ENCODE data around the gene PLEKHA3.

Gene PLEKHA3

DNA sequence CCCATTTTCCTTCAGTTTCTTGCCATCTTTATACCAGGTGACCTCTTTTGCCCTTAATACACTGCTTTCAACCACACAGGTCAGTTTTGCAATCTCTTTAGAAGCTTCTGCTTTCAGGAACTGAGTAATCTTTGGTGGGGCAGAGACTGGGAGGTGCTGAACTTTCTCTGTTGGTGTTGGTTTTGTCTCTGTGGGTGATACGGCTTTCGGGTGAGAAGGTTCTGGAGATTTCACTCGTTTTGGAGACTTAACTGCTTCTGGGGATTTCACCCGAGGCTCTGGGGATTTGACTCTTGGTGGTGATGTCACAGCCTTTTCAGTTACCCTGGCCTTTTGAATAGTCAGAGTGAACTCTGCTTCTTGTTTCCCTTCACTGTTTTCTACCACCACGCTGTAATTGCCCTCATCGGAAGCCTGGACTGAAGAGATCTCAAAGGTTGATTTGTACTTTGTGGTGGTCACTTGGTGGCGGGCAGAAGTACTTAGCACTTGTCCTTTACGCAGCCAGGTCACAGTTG is 50.4 kb downstream of the PLEKHA3 start:
- TF ChIP-seq, protein P1, sequence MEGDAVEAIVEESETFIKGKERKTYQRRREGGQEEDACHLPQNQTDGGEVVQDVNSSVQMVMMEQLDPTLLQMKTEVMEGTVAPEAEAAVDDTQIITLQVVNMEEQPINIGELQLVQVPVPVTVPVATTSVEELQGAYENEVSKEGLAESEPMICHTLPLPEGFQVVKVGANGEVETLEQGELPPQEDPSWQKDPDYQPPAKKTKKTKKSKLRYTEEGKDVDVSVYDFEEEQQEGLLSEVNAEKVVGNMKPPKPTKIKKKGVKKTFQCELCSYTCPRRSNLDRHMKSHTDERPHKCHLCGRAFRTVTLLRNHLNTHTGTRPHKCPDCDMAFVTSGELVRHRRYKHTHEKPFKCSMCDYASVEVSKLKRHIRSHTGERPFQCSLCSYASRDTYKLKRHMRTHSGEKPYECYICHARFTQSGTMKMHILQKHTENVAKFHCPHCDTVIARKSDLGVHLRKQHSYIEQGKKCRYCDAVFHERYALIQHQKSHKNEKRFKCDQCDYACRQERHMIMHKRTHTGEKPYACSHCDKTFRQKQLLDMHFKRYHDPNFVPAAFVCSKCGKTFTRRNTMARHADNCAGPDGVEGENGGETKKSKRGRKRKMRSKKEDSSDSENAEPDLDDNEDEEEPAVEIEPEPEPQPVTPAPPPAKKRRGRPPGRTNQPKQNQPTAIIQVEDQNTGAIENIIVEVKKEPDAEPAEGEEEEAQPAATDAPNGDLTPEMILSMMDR (conservative IDR thresholded peaks at IDR 0.05) = no peak
- no peak for TF ChIP-seq ZFX (IDR thresholded peaks at IDR 0.05)
- no peak overlapping the region for H3K27ac ChIP-seq

DNA sequence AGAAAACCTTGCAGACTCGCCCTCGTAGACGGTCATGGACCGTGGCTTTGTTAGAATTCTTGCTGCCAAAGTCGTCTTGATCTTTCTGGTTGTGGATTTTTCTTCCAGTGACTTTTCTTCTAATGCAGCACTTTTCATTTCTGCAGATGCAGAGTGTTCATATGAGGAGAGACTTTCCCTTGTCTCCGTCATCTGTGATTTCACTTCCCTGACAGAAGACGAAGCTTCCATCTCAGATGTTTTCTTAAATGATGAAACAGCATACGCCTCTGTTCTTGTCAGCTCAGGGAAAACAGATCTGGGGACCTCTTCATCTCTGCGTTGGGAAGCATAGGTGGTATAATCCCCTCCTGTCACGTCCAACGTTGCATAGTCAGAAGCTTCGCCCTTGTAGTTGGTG is 50.9 kb downstream of the PLEKHA3 start:
- H3K27ac ChIP-seq = no peak overlapping the region
- TF ChIP-seq, protein P1 (conservative IDR thresholded peaks at IDR 0.05) = no peak
- TF ChIP-seq ZFX (IDR thresholded peaks at IDR 0.05) = no peak

DNA sequence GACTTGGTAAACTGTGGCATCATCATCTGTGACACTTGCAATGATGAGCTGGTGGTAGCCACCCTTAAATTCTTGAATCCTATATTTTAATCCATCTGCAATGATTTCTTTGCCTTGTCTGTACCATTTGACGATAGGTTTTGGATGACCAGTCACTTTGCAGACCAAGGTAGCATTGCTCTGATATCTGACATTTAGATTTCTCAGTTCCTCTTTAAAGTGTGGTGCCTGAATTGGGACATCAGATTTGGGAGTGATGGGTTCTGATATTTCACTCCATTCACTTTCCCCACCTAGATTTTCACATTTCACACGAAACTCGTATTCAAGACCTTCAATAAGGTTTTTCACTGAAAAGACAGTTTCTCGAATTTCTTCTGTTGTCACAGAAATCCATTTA is 55.8 kb downstream of the PLEKHA3 start:
- TF ChIP-seq, protein P1 (conservative IDR thresholded peaks at IDR 0.05) = no peak
- no peak for TF ChIP-seq ZFX (IDR thresholded peaks at IDR 0.05)

DNA sequence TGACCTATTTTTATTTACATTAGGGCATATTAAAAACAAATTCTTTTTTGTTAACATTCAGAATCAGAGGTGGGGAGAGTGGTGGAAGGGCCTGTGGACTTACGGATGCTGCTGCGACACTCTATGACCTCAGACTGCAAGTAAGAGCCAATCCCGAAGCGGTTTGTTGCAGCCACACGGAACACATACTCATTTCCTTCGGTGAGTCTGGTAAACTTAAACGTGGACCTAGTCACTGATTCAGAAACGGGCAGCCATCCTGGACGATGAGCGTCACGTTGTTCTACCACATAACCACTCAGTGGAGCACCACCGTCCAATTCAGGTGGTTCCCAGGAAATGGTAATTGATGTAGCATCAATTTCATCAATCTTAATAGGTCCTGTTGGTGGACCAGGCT is 61.9 kb downstream of the PLEKHA3 start:
- TF ChIP-seq ZFX (IDR thresholded peaks at IDR 0.05) = no peak
- TF ChIP-seq, protein P1 (conservative IDR thresholded peaks at IDR 0.05) = no peak
- no peak overlapping the region for H3K27ac ChIP-seq

More for the DNA sequence above, 55.8 kb downstream of the PLEKHA3 start:
- no peak overlapping the region for H3K27ac ChIP-seq

DNA sequence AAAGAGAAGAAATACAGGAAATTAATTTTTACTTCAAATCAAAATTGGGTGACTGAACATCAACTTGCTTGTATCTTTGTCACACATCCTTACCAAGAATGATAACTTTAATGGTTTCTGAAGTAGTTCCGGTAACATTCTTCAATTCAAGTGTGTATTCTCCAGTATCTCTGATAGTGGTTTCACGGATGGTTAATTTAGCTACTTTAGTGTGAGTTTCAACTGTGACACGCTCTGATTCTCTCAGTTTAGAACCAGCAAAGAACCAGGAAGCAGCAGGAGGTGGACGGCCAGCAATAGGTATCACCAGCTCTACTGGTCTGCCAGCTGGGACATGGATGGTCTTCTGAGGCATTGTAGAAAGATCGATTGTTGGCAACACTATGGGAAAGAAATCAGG is 62.3 kb downstream of the PLEKHA3 start:
- no peak overlapping the region for H3K27ac ChIP-seq
- TF ChIP-seq ZFX (IDR thresholded peaks at IDR 0.05) = no peak
- TF ChIP-seq, protein P1 (conservative IDR thresholded peaks at IDR 0.05) = no peak

DNA sequence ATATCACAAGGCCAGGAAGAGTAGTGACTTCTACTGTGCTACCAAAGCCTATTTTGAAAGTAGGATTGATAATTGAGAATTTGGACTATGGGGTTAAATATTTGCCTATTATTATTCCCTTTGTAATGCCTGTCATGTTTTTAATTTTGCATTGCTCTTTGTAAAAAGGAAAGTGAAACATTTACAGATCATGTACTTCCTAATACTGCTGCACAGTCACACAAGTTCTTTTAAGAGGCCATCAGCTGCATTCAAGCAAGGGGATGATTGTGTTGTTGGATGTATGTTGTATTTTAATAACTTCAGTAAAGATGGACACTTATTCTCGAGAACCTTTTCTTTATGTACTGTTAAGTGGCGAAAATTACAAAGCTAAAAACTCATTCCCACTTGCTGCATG is 70.1 kb downstream of the PLEKHA3 start:
- TF ChIP-seq, protein P1 (conservative IDR thresholded peaks at IDR 0.05) = no peak
- no peak for TF ChIP-seq ZFX (IDR thresholded peaks at IDR 0.05)

DNA sequence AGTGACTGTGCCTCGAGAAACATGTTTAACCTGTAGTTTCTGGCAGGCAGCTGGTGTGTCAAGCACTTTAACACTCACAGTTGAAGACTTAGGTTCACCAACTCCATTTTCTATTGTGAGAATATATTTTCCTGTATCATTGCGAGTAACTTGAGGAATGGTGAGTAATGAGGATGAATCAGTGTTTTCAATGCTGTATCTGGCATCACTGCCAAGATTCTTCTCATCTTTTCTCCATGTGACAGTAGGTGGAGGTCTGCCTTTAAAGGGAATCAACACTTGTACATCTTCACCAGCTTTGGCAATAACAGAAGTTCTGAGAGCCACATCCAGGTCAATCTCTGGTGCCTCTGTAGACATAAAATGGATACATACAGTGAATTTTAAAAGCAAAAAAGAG is 72.8 kb downstream of the PLEKHA3 start:
- TF ChIP-seq, protein P1 (conservative IDR thresholded peaks at IDR 0.05) = no peak
- TF ChIP-seq ZFX (IDR thresholded peaks at IDR 0.05) = no peak
- H3K27ac ChIP-seq = no peak overlapping the region

More for the DNA sequence above, 70.1 kb downstream of the PLEKHA3 start:
- no peak overlapping the region for H3K27ac ChIP-seq

Measured in C4-2B (cell line).